ENCODE results near the gene RNF113B. TPM values are rescaled to one million over a fixed set of nuclear protein-coding genes. Genes with fewer than 3 reads are reported as not detected.

Gene RNF113B
- total and polyA plus RNA-seq, 11 donors: not detected

GRCh38 chr13:98198683-98199082 lies 21.6 kb upstream of the RNF113B start:
- ATAC-seq: no peak
- DNase-seq: no peak
- no peak for TF ChIP-seq POLR2A (IDR thresholded peaks at IDR 0.05)
- no peak for TF ChIP-seq CTCF (IDR thresholded peaks at IDR 0.05)
- H3K27ac ChIP-seq: no peak overlapping the region
- H3K27me3 ChIP-seq: no peaks in the 10 kb centered on the region
- 79 to 93% (median 81%) methylated on average over 4 of the region's 4 CpGs for WGBS, 4 donors
- intact Hi-C loops (cut with DNase I): no loop called here
- peaks cover 0 to 10% (median 0%) of the 10 kb centered on the region in 12 donors for H3K4me1 ChIP-seq
- no peaks in the 10 kb centered on the region for H3K36me3 ChIP-seq
- H3K9me3 ChIP-seq: peaks cover 0 to 4% (median 0%) of the 10 kb centered on the region in 12 donors
- H3K4me3 ChIP-seq: no peak overlapping the region

GRCh38 chr13:98195054-98195791 lies 18.2 kb upstream of the RNF113B start:
- Histone ChIP-seq H3K4me1 (peaks cover 0 to 12% (median 5%) of the 10 kb centered on the region in 12 donors), H3K36me3 (no peaks in the 10 kb centered on the region), H3K9me3 (no peaks in the 10 kb centered on the region), H3K27ac (no peak overlapping the region), H3K4me3 (no peak overlapping the region), H3K27me3 (no peaks in the 10 kb centered on the region)
- no peak for TF ChIP-seq POLR2A (IDR thresholded peaks at IDR 0.05)
- TF ChIP-seq CTCF (IDR thresholded peaks at IDR 0.05): no peak
- intact Hi-C loops (cut with DNase I): no loop called here
- ATAC-seq: no peak
- DNase-seq: no peak
- 88 to 90% (median 88%) methylated on average over 10 of the region's 10 CpGs for WGBS, 4 donors

GRCh38 chr13:98192008-98192407 lies 14.9 kb upstream of the RNF113B start:
- H3K27me3 ChIP-seq: no peaks in the 10 kb centered on the region
- H3K9me3 ChIP-seq: no peaks in the 10 kb centered on the region
- intact Hi-C loops (cut with DNase I): no loop called here
- H3K36me3 ChIP-seq: no peaks in the 10 kb centered on the region
- no peak for ATAC-seq
- WGBS, 4 donors: 67 to 93% (median 90%) methylated on average over 2 of the region's 2 CpGs
- no peak overlapping the region for H3K4me3 ChIP-seq
- H3K4me1 ChIP-seq: peaks cover 0 to 39% (median 23%) of the 10 kb centered on the region in 12 donors
- H3K27ac ChIP-seq: no peak overlapping the region
- no peak for DNase-seq
- TF ChIP-seq CTCF (IDR thresholded peaks at IDR 0.05) (no peak), POLR2A (IDR thresholded peaks at IDR 0.05) (no peak)

GRCh38 chr13:98190889-98191444 lies 13.9 kb upstream of the RNF113B start:
- no peak for DNase-seq
- H3K36me3 ChIP-seq: no peaks in the 10 kb centered on the region
- H3K4me1 ChIP-seq: peaks cover 0 to 40% (median 23%) of the 10 kb centered on the region in 12 donors
- ATAC-seq: no peak
- WGBS, 4 donors: 68 to 69% (median 69%) methylated on average over 11 of the region's 11 CpGs
- no peak overlapping the region for H3K27ac ChIP-seq
- H3K27me3 ChIP-seq: no peaks in the 10 kb centered on the region
- H3K9me3 ChIP-seq: no peaks in the 10 kb centered on the region
- intact Hi-C loops (cut with DNase I): no loop called here
- H3K4me3 ChIP-seq: peak overlapping the region in 1 of 12 donors; percentile 23
- TF ChIP-seq CTCF (IDR thresholded peaks at IDR 0.05): no peak
- TF ChIP-seq POLR2A (IDR thresholded peaks at IDR 0.05): no peak
